OCI-LY1 (cell line): ENCODE measurements around the gene TRPV2.

Source experiments
- CTCF ChIP-seq: fragments of 200-600 bp; sonication (generic), shearing (Covaris generic); IDR thresholded peaks from 2 replicates; pipeline ENCODE4 v1.5.1; 2017; ENCODE audit warnings: mild to moderate bottlenecking, antibody characterized with exemption, low read length, moderate library complexity, mixed read lengths
- EZH2 ChIP-seq: fragments of 200-600 bp; sonication (generic), shearing (Covaris generic); IDR thresholded peaks from 2 replicates; pipeline ENCODE4 v1.8.0; 2017; ENCODE audit warnings: borderline replicate concordance, mixed run types, mild to moderate bottlenecking, antibody characterized with exemption, low read length, moderate library complexity, mixed read lengths

GRCh38 chr17:16384557-16384956 lies 30.8 kb upstream of the TRPV2 start:
- TF ChIP-seq EZH2 (no peak), CTCF (no peak)
